ENCODE results near the gene HSD17B3. TPM values are rescaled to one million over a fixed set of nuclear protein-coding genes. Genes with fewer than 3 reads are reported as not detected.

The HSD17B3 gene
- total RNA-seq, 4 donors from 2014 or later = 2.0 to 6.0 (median 2.2) TPM; not detected in 1

DNA sequence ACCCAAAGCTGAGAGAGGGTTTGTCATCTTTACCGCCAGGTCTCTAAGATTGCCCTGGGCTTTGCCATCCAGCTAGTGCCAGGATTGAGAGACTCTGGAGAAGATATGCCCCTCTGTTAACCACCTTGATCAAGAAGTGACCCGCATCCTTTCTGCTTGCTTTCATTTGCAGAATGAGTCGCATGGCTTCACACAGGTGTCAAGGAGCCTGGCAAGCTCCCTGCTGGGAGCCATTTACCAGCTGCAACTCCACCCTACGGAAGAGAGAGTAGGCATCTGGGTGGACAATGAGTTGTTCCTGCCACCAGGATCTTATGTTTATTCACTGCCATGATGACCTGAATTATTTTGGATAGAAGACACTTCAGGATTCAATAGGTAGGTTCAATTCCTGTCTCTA is 43.0 kb downstream of the HSD17B3 start:
- WGBS, 2 donors = 80 to 88% methylated on average over 4 of the region's 4 CpGs
- no peak for TF ChIP-seq POLR2A (IDR thresholded peaks at IDR 0.05)
- Histone ChIP-seq H3K27ac (no peak overlapping the region), H3K36me3 (no peaks in the 10 kb centered on the region), H3K27me3 (no peaks in the 10 kb centered on the region), H3K4me1 (no peaks in the 10 kb centered on the region), H3K9me3 (no peaks in the 10 kb centered on the region), H3K4me3 (replicated peaks in 1 of 3) (no peak overlapping the region)
- intact Hi-C loops (cut with DNase I) = no loop called here
- DNase-seq = no peak

DNA sequence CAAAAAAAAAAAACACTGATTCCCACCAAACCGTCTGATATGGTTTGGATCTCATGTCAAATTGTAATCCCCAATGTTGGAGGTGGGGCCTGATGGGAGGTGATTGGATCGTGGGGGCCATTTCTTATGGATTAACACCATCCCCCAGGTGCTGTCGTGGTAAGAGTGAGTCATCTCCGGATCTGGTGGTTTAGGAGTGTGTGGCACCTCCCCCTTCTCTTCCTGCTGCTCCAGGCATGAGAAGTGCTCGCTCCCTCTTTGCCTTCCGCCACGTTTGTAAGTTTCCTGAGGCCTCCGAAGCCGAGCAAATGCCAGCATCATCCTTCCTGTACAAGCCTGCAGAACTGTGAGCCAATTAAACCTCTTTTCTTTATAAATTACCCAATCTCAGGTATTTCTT is 45.2 kb downstream of the HSD17B3 start:
- no peak for DNase-seq
- H3K36me3 ChIP-seq = no peaks in the 10 kb centered on the region
- no peak overlapping the region for H3K4me3 ChIP-seq (replicated peaks in 1 of 3)
- no peak overlapping the region for H3K27ac ChIP-seq
- TF ChIP-seq, protein P1, sequence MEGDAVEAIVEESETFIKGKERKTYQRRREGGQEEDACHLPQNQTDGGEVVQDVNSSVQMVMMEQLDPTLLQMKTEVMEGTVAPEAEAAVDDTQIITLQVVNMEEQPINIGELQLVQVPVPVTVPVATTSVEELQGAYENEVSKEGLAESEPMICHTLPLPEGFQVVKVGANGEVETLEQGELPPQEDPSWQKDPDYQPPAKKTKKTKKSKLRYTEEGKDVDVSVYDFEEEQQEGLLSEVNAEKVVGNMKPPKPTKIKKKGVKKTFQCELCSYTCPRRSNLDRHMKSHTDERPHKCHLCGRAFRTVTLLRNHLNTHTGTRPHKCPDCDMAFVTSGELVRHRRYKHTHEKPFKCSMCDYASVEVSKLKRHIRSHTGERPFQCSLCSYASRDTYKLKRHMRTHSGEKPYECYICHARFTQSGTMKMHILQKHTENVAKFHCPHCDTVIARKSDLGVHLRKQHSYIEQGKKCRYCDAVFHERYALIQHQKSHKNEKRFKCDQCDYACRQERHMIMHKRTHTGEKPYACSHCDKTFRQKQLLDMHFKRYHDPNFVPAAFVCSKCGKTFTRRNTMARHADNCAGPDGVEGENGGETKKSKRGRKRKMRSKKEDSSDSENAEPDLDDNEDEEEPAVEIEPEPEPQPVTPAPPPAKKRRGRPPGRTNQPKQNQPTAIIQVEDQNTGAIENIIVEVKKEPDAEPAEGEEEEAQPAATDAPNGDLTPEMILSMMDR (IDR thresholded peaks at IDR 0.05) = no peak
- TF ChIP-seq POLR2A (IDR thresholded peaks at IDR 0.05) = no peak
- no peaks in the 10 kb centered on the region for H3K9me3 ChIP-seq
- H3K27me3 ChIP-seq = no peaks in the 10 kb centered on the region
- intact Hi-C loops (cut with DNase I) = no loop called here
- no peaks in the 10 kb centered on the region for H3K4me1 ChIP-seq
- 67 to 72% methylated on average over 9 of the region's 9 CpGs for WGBS, 2 donors

DNA sequence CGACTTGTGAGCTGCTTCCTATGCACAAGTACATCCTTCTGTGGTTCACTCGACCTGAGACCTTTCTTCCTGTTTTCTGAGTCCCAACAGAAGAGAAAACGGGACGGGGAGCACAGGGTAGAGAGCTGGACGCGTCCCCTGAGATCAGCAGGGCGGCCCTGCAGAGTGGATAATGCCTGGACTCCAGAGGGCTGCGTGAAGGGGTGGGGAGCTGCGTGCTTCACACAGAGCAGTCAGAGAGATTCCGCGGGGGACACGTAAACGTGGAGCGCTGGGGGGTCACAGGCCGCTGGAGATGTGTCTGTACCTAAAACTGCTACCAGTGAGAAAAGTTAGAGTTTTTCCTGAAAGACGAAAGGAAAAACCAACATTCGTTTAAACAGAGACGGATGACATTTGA is 46.3 kb downstream of the HSD17B3 start:
- intact Hi-C loops (cut with DNase I) = no loop called here
- H3K27me3 ChIP-seq = no peaks in the 10 kb centered on the region
- no peak overlapping the region for H3K4me3 ChIP-seq (replicated peaks in 1 of 3)
- no peak for DNase-seq
- H3K9me3 ChIP-seq = no peaks in the 10 kb centered on the region
- TF ChIP-seq, protein P1 (IDR thresholded peaks at IDR 0.05) = no peak
- TF ChIP-seq POLR2A (IDR thresholded peaks at IDR 0.05) = no peak
- 85% methylated on average over 18 of the region's 18 CpGs for WGBS, 2 donors
- H3K36me3 ChIP-seq = no peaks in the 10 kb centered on the region
- no peak overlapping the region for H3K27ac ChIP-seq
- H3K4me1 ChIP-seq = no peaks in the 10 kb centered on the region

DNA sequence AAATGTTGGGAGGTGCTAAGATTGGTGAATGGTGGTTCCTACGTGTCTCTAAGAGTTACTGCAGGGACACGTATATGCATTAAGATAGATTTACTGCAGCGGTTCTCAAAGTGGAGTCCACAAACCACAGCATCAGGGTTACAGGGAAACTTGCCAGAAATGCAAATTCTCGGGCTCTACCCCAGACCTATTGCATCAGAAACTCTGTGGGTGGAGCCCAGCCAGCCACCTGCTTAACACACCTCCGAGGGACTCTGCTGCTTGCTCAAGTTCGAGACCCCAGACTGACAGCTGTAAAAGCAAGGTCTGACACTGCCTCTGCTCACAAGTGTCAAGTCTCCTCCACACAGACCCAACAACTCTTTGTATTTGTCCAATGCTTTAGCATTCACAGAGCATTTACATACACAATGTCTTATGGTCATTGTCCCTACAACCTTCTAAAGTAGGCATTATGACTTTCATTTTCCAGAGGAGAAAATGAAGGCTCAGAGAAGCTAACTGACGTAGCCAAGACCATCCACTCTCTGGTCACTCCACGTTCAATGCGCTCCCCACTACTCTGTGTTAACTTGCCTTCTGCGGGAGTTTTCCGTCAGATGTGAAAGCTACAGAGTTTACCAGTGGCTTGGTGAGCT is 48.8 kb downstream of the HSD17B3 start:
- Histone ChIP-seq H3K36me3 (no peaks in the 10 kb centered on the region), H3K27ac (no peak overlapping the region), H3K27me3 (no peaks in the 10 kb centered on the region), H3K4me1 (no peaks in the 10 kb centered on the region), H3K4me3 (replicated peaks in 1 of 3) (no peak overlapping the region), H3K9me3 (no peaks in the 10 kb centered on the region)
- WGBS, 2 donors = 81 to 83% methylated on average over 11 of the region's 11 CpGs
- intact Hi-C loops (cut with DNase I) = no loop called here
- TF ChIP-seq, protein P1 (IDR thresholded peaks at IDR 0.05) = no peak
- TF ChIP-seq POLR2A (IDR thresholded peaks at IDR 0.05) = no peak
- no peak for DNase-seq

DNA sequence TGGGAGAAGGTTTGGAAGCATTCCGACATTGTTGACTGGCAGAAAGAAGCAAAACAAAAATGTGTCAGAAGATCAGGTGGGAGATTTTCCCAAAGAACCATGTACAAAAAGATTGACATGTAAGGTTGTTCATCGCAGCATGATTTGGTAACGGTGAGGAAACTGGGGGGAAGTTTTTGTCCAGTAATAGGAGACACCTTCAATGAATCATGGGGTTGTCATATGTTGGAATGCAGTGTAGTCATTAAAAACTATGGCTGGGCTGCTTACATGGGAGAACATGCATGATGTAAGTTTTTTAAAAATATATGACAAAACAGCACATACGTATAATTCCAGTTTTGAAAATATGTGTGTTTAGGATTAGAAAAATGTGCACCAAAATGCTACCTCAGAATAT is 50.5 kb downstream of the HSD17B3 start:
- WGBS, 2 donors = 93 to 96% methylated on average over 4 of the region's 4 CpGs
- H3K27me3 ChIP-seq = no peaks in the 10 kb centered on the region
- H3K36me3 ChIP-seq = no peaks in the 10 kb centered on the region
- no peak for DNase-seq
- no peak overlapping the region for H3K4me3 ChIP-seq (replicated peaks in 1 of 3)
- no peak overlapping the region for H3K27ac ChIP-seq
- H3K9me3 ChIP-seq = no peaks in the 10 kb centered on the region
- intact Hi-C loops (cut with DNase I) = no loop called here
- no peaks in the 10 kb centered on the region for H3K4me1 ChIP-seq
- TF ChIP-seq, protein P1 (IDR thresholded peaks at IDR 0.05) = no peak
- TF ChIP-seq POLR2A (IDR thresholded peaks at IDR 0.05) = no peak

Data from thyroid gland (tissue), 4 donors.